Fibroblast of the conjunctiva (primary cell): ENCODE measurements around the gene NAV3.

Source experiments
- DNase-seq: peaks from one replicate; pipeline ENCODE4 v3.0.0-alpha.2; 2010; ENCODE audit warnings: low read depth

Gene NAV3

GRCh38 chr12:78261901-78262300 is 431.2 kb downstream of the NAV3 start:
- DNase-seq, result no peak
